GM18909 (cell line): ENCODE measurements around the gene AMMECR1.
"Not testable (repeated sequence)": the region's sequence is repeated elsewhere in the genome, so short reads cannot be mapped to it uniquely, and the experiment has no call there.

ENCODE experiments used
- ATAC-seq: cut with Tn5 transposase; IDR thresholded peaks from one replicate; pipeline ENCODE4 v1.9.1; 2021; ENCODE audit warnings: mild to moderate bottlenecking; ENCODE audit not compliant: unreplicated experiment, poor library complexity

Gene AMMECR1

GRCh38 chrX:110317820-110318663, at the start of gene AMMECR1:
TSS of gene AMMECR1 (minus strand) at chrX:110318085. CDS start at chrX:110318071, 14 bp downstream.
- ATAC-seq: peak; percentile 74

DNA sequence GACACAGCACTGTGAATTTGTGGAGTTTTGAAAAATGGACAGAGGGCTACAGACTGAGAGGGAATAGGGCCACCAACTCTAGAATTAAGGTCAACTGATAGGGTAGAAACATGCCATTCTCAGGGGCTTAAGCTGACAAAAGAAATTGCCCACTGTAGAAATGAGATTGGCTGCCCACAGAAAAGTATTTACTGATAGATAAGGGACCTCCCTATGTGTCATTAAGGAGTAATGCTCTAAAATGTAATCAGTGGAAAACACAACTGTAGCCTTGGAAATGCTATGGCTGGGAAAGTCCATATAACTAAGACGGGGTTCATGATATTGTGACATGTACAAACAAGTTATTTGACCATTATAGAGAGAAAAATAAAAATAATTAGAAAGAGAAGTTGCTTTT, 45.4 kb upstream of the AMMECR1 start:
- ATAC-seq: no peak

GRCh38 chrX:110359273-110359672, 41.4 kb upstream of the AMMECR1 start:
- ATAC-seq: no peak

DNA sequence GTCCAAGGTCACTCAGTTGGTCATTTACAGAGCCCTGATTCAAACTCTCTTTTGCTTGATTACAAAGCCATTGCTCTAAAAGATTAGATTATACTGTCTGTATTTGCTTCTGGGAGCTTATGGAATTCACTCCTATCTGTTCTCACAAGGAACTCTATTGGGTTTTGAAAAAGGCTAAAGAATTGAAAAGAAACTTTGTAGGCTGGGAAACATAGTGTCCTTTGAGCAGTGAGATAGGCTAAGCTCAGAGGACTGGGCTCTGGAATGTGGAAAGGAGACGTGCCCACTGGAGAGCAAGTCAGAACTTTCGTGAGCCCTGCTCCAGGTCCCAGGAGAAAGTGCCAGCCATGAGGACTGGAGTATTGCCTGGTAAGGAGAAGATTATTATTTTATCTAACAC, 40.7 kb upstream of the AMMECR1 start, which contains the start of gene RTL9:
Gene RTL9, plus strand, starts transcription at position 301 of the 400 bp plus-strand sequence. CDS start 91,770 bp downstream, outside the sequence.
- no peak for ATAC-seq

GRCh38 chrX:110346681-110347080, 28.8 kb upstream of the AMMECR1 start:
- ATAC-seq: no peak

DNA sequence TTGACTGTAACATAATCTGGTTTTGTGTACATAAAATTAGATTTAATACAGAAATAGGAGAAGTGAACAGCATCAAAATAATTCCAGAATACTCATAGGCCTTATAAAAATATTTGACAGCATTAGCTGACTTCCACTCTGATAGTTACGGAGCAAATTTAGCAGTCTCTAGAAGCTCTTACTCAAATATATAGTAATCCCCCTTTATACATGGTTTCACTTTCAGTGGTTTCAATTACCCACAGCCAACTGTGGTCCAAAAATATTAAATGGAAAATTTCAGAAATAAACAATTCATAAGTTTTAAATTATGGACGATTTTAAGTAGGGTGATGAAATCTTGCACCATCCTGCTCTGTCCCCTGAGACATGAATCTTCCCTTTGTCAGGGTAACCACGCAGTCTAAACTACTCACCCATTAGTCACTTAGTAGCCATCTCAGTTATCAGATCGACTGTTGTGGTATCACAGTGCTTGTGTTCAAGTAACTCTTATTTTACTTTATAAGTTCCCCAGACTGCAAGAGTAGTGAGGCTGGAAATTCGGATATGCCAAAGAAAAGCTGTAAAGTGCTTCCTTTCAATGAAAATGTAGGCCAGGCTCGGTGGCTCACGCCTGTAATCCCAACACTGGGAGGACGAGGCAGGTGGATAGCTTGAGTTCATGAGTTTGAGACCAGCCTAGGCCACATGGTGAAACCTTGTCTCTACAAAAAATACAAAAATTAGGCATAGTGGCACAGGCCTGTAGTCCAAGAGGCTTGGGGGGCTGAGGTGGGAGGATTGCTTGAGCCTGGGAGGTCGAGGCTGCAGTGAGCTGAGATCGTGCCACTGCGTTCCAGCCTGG, 23.5 kb upstream of the AMMECR1 start:
- peak; percentile 93 for ATAC-seq

DNA sequence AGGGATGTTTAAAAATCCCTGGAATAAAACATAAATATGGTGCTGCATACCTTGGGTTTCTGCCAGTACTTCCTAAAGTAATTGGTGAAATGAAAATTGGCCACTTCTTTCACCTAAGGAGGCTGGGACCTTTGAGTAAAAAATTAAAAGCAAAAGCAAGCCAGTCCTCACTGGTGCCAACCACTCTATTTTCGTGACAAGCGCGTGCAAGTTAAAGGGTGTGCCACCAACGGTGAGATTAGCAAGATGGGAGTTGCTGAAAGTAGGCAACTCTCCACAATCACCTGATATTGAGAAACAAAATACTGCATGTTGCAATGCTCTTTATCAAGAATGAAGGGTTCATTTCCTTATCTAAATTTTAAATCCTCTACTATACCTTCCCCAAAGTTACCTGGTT, 21.1 kb upstream of the AMMECR1 start:
- ATAC-seq: no peak

- ATAC-seq: not testable (repeated sequence)
Measured at GRCh38 chrX:110333458-110333857, 15.6 kb upstream of the AMMECR1 start.

DNA sequence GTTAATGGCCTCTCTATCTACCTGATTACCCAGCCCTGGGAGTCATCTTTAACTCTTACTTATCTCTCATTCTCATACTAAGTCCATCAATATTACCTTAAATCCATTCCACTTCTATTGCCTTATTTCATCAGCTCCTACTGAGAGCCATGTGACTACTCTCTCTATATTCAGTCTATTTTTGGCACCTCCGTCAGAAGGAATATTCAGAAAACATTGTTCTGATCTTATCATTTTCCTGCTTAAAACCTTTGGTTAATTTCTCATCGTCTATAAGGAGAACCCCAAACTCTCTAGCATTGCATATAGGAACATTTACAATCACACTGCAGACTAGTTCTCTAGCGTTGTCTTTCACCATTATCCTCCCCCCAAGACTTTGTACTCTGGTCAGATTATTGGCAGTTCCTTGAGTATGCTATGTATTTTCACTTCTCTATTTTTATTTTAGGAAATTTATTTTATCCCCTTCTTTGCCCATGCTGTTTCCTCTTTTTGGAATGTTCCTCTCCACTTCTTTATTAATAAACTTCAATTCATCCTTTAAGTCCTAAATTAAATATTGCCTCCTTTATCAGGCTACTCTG, 13.7 kb upstream of the AMMECR1 start:
- no peak for ATAC-seq

GRCh38 chrX:110328613-110329012, 10.7 kb upstream of the AMMECR1 start:
- ATAC-seq: not testable (repeated sequence)

GRCh38 chrX:110327336-110327735, 9.5 kb upstream of the AMMECR1 start:
- ATAC-seq: no peak

GRCh38 chrX:110326712-110327111, 8.8 kb upstream of the AMMECR1 start:
- no peak for ATAC-seq

DNA sequence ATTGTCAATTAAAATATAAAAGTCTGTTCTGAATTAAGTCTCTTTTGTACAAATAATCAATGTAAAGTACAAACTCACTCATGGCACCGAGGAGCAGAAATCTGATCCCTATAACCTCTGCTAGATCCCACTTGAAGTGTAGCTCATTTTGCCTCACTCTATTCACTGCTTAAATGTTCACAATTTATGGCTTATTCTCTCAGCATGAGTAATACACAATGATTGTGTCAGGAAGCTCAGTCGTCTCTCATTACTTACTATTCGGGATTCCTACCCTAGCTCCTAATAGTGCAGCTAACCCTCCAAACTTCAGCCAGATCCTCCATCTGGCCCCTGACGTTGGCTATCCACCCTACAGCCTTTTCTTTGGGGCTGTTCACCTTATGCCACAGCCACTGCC, 4.7 kb upstream of the AMMECR1 start:
- ATAC-seq: no peak

DNA sequence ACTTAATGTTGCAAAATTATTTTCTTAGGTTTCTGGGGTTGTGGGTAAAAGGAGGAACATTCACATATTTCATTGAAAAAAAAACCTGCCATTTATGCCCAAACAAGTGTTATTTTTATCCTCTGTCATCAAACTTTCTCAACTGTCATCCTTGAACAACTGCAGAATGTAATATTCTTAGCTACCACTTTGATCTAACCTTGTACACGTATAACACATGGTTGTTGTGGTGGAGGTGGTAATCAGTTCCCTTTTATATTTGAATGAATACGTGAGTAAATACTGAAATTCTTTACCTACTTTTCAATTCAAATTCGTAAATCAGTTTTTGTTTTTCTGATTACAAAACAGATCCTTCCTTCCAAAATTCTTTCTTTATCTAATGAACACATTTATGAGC, 3.8 kb upstream of the AMMECR1 start:
- no peak for ATAC-seq

DNA sequence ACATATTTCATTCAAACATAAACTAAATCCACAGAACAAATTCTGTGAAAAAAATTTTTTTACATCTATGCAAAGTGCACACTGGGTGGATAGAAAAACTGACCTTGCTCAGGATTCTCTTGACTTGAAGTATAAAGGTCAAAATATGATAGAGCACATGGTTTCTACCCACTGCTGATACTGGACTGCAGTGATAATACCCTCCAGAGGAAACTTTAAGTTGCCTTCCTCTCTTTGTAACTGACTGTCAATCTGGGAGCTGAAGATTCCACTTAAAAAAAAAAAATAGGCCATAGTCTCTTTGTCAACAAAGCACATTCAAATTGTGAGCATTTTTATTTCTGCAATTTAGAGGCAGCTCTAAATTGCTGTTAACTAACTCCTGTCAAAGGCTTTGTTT, 3.2 kb upstream of the AMMECR1 start:
- no peak for ATAC-seq

DNA sequence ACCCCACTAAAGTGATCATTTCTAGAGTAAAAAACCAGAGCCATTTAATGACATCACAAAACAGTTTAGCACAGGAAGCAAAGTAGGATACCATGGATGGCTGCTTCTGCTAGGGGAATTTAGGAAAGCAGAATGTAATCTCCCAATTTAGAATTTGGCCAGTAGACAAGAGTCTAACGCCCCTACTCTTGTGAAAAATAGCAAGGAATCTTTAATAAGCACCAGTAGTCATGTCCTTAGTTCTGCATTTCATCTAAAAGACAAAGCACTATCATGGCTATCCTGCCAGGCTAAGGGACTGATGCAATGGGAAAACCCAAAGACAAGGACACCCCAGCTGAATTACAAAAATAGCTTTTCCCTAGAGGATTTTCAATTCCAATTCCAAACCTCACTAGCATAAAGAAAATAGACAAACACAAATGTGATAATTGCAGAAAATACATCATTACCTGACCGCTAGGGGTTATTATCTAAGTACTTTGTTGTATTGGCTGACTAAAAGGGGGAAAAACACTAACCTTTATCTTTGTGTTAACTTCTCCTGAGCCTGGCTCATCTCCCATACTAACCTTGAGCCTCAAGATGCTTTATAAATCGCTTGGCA, 2.6 kb upstream of the AMMECR1 start:
- no peak for ATAC-seq

DNA sequence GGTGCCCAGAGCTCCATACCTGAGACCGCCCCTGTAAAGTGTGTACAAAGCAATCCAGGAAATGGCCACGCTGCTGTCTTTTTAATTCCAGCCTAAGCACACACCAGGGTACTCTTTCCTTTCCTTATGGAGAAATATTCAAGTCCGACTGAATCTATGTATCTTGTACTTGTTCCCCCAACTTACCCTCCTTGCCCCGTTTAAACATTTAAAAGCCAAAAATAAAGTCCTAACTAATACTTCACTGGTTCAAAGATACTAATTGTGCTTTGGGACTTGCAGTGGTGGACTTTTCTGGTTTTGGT, 731 bp upstream of the AMMECR1 start:
- ATAC-seq: peak; percentile 22

- ATAC-seq: peak; percentile 28
Measured at GRCh38 chrX:110317061-110317819, 645 bp downstream of the AMMECR1 start.

GRCh38 chrX:110316351-110317060, 1.4 kb downstream of the AMMECR1 start:
- no peak for ATAC-seq
